HepG2 (cell line): ENCODE results near the gene CRIP1. TPM values are rescaled to one million over a fixed set of nuclear protein-coding genes. Genes with fewer than 3 reads are reported as not detected.

Experiments
- DMAP1 ChIP-seq: IDR thresholded peaks from 2 replicates; pipeline ENCODE4 v1.6.1; 2016
- GTF2F1 ChIP-seq: fragments of 150-350 bp; IDR thresholded peaks from 2 replicates; pipeline ENCODE4 v1.6.1; 2014; ENCODE audit warnings: low read length
- MIER3 ChIP-seq: IDR thresholded peaks from 2 replicates; pipeline ENCODE4 v1.6.1; 2016; ENCODE audit warnings: missing compliant biosample characterization, borderline replicate concordance
- NFRKB ChIP-seq: fragments of 450-650 bp; IDR thresholded peaks from 2 replicates; pipeline ENCODE4 v1.6.1; 2017
- RBAK ChIP-seq: sonication (generic); formaldehyde crosslinking; IDR thresholded peaks from 2 replicates; pipeline ENCODE4 v1.5.1; 2020; ENCODE audit warnings: mild to moderate bottlenecking, missing genetic modification reagents
- TCF7 ChIP-seq: sonication (generic); IDR thresholded peaks from 2 replicates; pipeline ENCODE4 v1.6.1; 2016; ENCODE audit warnings: antibody characterized with exemption, low read depth
- ZMAT3 ChIP-seq: sonication (generic); formaldehyde crosslinking; conservative IDR thresholded peaks from 2 replicates; pipeline ENCODE4 v1.7.0; 2021; ENCODE audit warnings: missing genetic modification reagents
- ZNF101 ChIP-seq: sonication (generic); formaldehyde crosslinking; IDR thresholded peaks from 2 replicates; pipeline ENCODE4 v1.4.0; 2020; ENCODE audit warnings: mild to moderate bottlenecking, low read depth, missing genetic modification reagents, borderline replicate concordance
- ZNF264 ChIP-seq: sonication (generic); formaldehyde crosslinking; IDR thresholded peaks from 2 replicates; pipeline ENCODE4 v1.4.0; 2020; ENCODE audit warnings: missing genetic modification reagents
- ZNF33A ChIP-seq: sonication (generic); formaldehyde crosslinking; IDR thresholded peaks from 2 replicates; pipeline ENCODE4 v1.5.1; 2020; ENCODE audit warnings: missing genetic modification reagents, mild to moderate bottlenecking, moderate library complexity, borderline replicate concordance
- ZNF547 ChIP-seq: sonication (generic); formaldehyde crosslinking; IDR thresholded peaks from 2 replicates; pipeline ENCODE4 v1.5.1; 2020; ENCODE audit warnings: mild to moderate bottlenecking, missing genetic modification reagents
- ZNF629 ChIP-seq: sonication (generic); formaldehyde crosslinking; conservative IDR thresholded peaks from 2 replicates; pipeline ENCODE4 v1.5.0; 2020; ENCODE audit warnings: missing genetic modification reagents
- polyA plus RNA-seq, 8 experiments: library from polyadenylated mRNA; depleted of rRNA in 3 of 8; stranded (reverse) in 7 of 8; unstranded in 1 of 8; fragments of >200 nt; fragmentation: Illumina TruSeq in 4 of 8; extraction: Trizol in 4 of 8; gene quantifications; 2 replicates each; pipeline versions ENCODE4 v1.2.1 to v1.2.3, GENCODE V29; 2011 to 2016; ENCODE audit warnings: low read depth in 4 of 8, missing spikeins in 1 of 8, mixed read lengths in 1 of 8; ENCODE audit not compliant: insufficient read depth in 1 of 8
- total RNA-seq, 5 experiments: library from RNA; depleted of rRNA; stranded (reverse); fragments of >200 nt; fragmentation: Illumina TruSeq; extraction: Trizol; gene quantifications; 2 replicates each; pipeline ENCODE4 v1.2.3, GENCODE V29; 2016; ENCODE audit warnings: low read depth in 1 of 5
- TF ChIP-seq, protein P1 (sequence below): sonication (generic); formaldehyde crosslinking; IDR thresholded peaks from 2 replicates; pipeline ENCODE4 v1.8.1; 2023; ENCODE audit warnings: mild to moderate bottlenecking, missing genetic modification reagents
- TF ChIP-seq, protein P2 (sequence below): sonication (generic); formaldehyde crosslinking; IDR thresholded peaks from 2 replicates; pipeline ENCODE4 v1.4.0; 2020; ENCODE audit warnings: missing genetic modification reagents
- TF ChIP-seq, protein P3 (sequence below): sonication (generic); formaldehyde crosslinking; conservative IDR thresholded peaks from 2 replicates; pipeline ENCODE4 v1.8.0; 2022; ENCODE audit warnings: missing genetic modification reagents
- TF ChIP-seq, protein P4 (sequence below): IDR thresholded peaks from 2 replicates; pipeline ENCODE4 v1.6.1; 2016; ENCODE audit warnings: low read depth, missing genetic modification reagents, missing compliant biosample characterization
- TF ChIP-seq, protein P5 (sequence below): sonication (generic); formaldehyde crosslinking; IDR thresholded peaks from 2 replicates; pipeline ENCODE4 v1.4.0; 2020; ENCODE audit warnings: missing genetic modification reagents, low read depth, mild to moderate bottlenecking, borderline replicate concordance

CRIP1 gene
- total and polyA plus RNA-seq, 2 of the 13 experiments (the other 11 are each of a cell fraction or from before 2014, with no cell fraction given) = 53.9 to 59.5 TPM

DNA sequence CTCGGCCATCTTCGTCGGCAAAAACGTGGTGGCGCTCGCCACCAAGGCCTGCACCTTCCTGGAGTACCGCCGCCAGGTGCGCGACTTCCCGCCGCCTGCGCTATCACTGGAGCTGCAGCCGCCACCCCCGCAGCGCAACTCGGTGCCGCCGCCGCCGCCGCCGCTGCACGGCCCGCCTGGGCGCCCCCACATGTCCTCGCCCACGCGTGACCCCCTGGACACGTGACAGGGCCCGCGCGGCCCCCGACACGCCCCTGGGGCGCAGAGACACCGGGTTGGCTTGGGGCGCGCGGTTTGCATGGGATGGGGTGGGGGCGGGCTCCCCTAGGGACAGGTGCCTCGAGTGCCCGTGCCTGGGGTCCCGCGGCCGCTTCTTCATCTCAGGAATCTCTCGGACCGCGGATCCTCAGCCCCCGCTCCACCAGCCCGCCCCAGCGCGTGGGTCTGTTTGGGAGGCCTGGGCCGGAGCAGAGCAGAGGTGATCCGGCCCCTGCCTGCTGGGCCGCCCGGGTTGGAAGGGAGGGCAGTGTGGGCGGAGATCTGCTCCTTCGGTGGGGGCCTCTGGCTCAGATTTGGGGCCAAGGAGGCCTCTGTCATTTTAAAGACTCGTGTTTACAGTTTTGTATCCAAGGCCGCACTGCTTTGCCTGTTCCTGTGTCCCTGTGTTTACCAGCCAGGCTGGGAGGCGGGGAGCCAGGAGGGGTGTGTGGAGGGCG lies 43.0 kb downstream of the CRIP1 start (continued):
- TF ChIP-seq, protein P1, sequence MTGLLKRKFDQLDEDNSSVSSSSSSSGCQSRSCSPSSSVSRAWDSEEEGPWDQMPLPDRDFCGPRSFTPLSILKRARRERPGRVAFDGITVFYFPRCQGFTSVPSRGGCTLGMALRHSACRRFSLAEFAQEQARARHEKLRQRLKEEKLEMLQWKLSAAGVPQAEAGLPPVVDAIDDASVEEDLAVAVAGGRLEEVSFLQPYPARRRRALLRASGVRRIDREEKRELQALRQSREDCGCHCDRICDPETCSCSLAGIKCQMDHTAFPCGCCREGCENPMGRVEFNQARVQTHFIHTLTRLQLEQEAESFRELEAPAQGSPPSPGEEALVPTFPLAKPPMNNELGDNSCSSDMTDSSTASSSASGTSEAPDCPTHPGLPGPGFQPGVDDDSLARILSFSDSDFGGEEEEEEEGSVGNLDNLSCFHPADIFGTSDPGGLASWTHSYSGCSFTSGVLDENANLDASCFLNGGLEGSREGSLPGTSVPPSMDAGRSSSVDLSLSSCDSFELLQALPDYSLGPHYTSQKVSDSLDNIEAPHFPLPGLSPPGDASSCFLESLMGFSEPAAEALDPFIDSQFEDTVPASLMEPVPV (CRISPR knock-in tag) = no peak
- TF ChIP-seq, protein P2, sequence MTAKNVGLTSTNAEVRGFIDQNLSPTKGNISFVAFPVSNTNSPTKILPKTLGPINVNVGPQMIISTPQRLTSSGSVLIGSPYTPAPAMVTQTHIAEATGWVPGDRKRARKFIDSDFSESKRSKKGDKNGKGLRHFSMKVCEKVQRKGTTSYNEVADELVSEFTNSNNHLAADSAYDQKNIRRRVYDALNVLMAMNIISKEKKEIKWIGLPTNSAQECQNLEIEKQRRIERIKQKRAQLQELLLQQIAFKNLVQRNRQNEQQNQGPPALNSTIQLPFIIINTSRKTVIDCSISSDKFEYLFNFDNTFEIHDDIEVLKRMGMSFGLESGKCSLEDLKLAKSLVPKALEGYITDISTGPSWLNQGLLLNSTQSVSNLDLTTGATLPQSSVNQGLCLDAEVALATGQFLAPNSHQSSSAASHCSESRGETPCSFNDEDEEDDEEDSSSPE = no peak
- TF ChIP-seq, protein P3, sequence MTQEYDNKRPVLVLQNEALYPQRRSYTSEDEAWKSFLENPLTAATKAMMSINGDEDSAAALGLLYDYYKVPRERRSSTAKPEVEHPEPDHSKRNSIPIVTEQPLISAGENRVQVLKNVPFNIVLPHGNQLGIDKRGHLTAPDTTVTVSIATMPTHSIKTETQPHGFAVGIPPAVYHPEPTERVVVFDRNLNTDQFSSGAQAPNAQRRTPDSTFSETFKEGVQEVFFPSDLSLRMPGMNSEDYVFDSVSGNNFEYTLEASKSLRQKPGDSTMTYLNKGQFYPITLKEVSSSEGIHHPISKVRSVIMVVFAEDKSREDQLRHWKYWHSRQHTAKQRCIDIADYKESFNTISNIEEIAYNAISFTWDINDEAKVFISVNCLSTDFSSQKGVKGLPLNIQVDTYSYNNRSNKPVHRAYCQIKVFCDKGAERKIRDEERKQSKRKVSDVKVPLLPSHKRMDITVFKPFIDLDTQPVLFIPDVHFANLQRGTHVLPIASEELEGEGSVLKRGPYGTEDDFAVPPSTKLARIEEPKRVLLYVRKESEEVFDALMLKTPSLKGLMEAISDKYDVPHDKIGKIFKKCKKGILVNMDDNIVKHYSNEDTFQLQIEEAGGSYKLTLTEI (CRISPR knock-in tag) = no peak
- TF ChIP-seq ZNF264 (CRISPR knock-in tag) = no peak
- no peak for TF ChIP-seq RBAK (CRISPR knock-in tag)
- TF ChIP-seq DMAP1 = no peak
- TF ChIP-seq MIER3 (CRISPR knock-in tag) = no peak
- TF ChIP-seq, protein P4, sequence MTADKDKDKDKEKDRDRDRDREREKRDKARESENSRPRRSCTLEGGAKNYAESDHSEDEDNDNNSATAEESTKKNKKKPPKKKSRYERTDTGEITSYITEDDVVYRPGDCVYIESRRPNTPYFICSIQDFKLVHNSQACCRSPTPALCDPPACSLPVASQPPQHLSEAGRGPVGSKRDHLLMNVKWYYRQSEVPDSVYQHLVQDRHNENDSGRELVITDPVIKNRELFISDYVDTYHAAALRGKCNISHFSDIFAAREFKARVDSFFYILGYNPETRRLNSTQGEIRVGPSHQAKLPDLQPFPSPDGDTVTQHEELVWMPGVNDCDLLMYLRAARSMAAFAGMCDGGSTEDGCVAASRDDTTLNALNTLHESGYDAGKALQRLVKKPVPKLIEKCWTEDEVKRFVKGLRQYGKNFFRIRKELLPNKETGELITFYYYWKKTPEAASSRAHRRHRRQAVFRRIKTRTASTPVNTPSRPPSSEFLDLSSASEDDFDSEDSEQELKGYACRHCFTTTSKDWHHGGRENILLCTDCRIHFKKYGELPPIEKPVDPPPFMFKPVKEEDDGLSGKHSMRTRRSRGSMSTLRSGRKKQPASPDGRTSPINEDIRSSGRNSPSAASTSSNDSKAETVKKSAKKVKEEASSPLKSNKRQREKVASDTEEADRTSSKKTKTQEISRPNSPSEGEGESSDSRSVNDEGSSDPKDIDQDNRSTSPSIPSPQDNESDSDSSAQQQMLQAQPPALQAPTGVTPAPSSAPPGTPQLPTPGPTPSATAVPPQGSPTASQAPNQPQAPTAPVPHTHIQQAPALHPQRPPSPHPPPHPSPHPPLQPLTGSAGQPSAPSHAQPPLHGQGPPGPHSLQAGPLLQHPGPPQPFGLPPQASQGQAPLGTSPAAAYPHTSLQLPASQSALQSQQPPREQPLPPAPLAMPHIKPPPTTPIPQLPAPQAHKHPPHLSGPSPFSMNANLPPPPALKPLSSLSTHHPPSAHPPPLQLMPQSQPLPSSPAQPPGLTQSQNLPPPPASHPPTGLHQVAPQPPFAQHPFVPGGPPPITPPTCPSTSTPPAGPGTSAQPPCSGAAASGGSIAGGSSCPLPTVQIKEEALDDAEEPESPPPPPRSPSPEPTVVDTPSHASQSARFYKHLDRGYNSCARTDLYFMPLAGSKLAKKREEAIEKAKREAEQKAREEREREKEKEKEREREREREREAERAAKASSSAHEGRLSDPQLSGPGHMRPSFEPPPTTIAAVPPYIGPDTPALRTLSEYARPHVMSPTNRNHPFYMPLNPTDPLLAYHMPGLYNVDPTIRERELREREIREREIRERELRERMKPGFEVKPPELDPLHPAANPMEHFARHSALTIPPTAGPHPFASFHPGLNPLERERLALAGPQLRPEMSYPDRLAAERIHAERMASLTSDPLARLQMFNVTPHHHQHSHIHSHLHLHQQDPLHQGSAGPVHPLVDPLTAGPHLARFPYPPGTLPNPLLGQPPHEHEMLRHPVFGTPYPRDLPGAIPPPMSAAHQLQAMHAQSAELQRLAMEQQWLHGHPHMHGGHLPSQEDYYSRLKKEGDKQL = no peak
- TF ChIP-seq, protein P5, sequence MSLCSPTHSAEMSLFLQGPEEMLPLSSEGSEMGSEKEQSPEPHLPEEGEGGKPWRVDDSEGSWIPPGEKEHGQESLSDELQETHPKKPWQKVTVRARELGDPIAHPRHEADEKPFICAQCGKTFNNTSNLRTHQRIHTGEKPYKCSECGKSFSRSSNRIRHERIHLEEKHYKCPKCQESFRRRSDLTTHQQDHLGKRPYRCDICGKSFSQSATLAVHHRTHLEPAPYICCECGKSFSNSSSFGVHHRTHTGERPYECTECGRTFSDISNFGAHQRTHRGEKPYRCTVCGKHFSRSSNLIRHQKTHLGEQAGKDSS = no peak
- no peak for TF ChIP-seq ZMAT3 (CRISPR knock-in tag)
- TF ChIP-seq ZNF547 = no peak
- TF ChIP-seq ZNF101 = no peak
- TF ChIP-seq NFRKB = no peak
- no peak for TF ChIP-seq GTF2F1
- TF ChIP-seq ZNF33A (CRISPR knock-in tag) = no peak
- TF ChIP-seq ZNF629 (CRISPR knock-in tag) = no peak
- TF ChIP-seq TCF7 = no peak
